Keratinocyte (primary cell): Measurements from ENCODE around the gene CNNM2. TPM values are rescaled to one million over a fixed set of nuclear protein-coding genes. Genes with fewer than 3 reads are reported as not detected.
A peak's percentile ranks its signal among the peaks of the same experiment; 100 is the strongest.

Experiments used
- DNase-seq: peaks from one replicate; pipeline ENCODE4 v3.0.0-alpha.2; 2011; ENCODE audit warnings: low read depth, missing footprints, low spot score
- FAIRE-seq: peaks from 2 replicates; lab custom pipeline; 2011; peaks lifted over from hg19 to GRCh38; lab: Jason Lieb, UNC
- H2AFZ ChIP-seq: 2 replicates; pipeline ENCODE4 v1.6.0; 2012; ENCODE audit warnings: low read length, control low read depth, inconsistent platforms; ENCODE audit not compliant: control insufficient read depth
- H3K27ac ChIP-seq: 2 replicates; pipeline ENCODE4 v1.5.1; 2011; ENCODE audit warnings: low read length; ENCODE audit not compliant: control insufficient read depth, insufficient read depth
- H3K27me3 ChIP-seq: 3 replicates; pipeline ENCODE4 v1.6.0; 2011; ENCODE audit warnings: low read length; ENCODE audit not compliant: control insufficient read depth, insufficient read depth; ENCODE audit errors: extremely low read depth
- H3K36me3 ChIP-seq, 2 experiments: 2 replicates in 1 of 2; 3 replicates in 1 of 2; pipeline ENCODE4 v1.5.1; 2011; ENCODE audit warnings: low read length in 2 of 2, mild to moderate bottlenecking in 1 of 2; ENCODE audit not compliant: control insufficient read depth in 2 of 2, insufficient read depth in 2 of 2; ENCODE audit errors: extremely low read depth in 1 of 2
- H3K4me1 ChIP-seq: 3 replicates; pipeline ENCODE4 v1.5.1; 2011; ENCODE audit warnings: low read length; ENCODE audit not compliant: control insufficient read depth, insufficient read depth; ENCODE audit errors: extremely low read depth
- H3K4me2 ChIP-seq: 3 replicates; pipeline ENCODE4 v1.6.0; 2011; ENCODE audit warnings: low read depth, low read length; ENCODE audit not compliant: control insufficient read depth, insufficient read depth; ENCODE audit errors: extremely low read depth
- H3K4me3 ChIP-seq, 3 experiments: fragments of 200-600 bp in 1 of 3; sonication (generic) in 1 of 3; 2 replicates in 2 of 3; 3 replicates in 1 of 3; pipeline ENCODE4 v1.5.1; 2011 to 2016; ENCODE audit warnings: low read length in 3 of 3, mild to moderate bottlenecking in 3 of 3, control low read depth in 2 of 3, inconsistent platforms in 1 of 3, low read depth in 1 of 3, mixed read lengths in 1 of 3, mixed run types in 1 of 3, moderate library complexity in 1 of 3; ENCODE audit not compliant: control insufficient read depth in 2 of 3, insufficient read depth in 2 of 3; ENCODE audit errors: extremely low read depth in 1 of 3
- H3K79me2 ChIP-seq: 2 replicates; pipeline ENCODE4 v1.6.0; 2012; ENCODE audit warnings: low read length; ENCODE audit not compliant: control insufficient read depth, insufficient read depth
- H3K9ac ChIP-seq: 3 replicates; pipeline ENCODE4 v1.6.0; 2011; ENCODE audit warnings: low read length; ENCODE audit not compliant: control insufficient read depth, insufficient read depth; ENCODE audit errors: extremely low read depth
- H3K9me1 ChIP-seq: 3 replicates; pipeline ENCODE4 v1.6.0; 2011; ENCODE audit warnings: low read length; ENCODE audit not compliant: control insufficient read depth, insufficient read depth; ENCODE audit errors: extremely low read depth
- H3K9me3 ChIP-seq: 2 replicates; pipeline ENCODE4 v1.5.1; 2012; ENCODE audit warnings: low read depth, low read length; ENCODE audit not compliant: control insufficient read depth
- H4K20me1 ChIP-seq: 3 replicates; pipeline ENCODE4 v1.6.0; 2011; ENCODE audit warnings: low read length; ENCODE audit not compliant: control insufficient read depth, insufficient read depth; ENCODE audit errors: extremely low read depth
- CTCF ChIP-seq, 3 experiments: IDR thresholded peaks in 1 of 3; conservative IDR thresholded peaks in 1 of 3; optimal IDR thresholded peaks in 1 of 3; 2 replicates in 2 of 3; 3 replicates in 1 of 3; pipeline versions ENCODE3 to v1.5.1; 2011; ENCODE audit warnings: low read length in 3 of 3, mild to moderate bottlenecking in 3 of 3, moderate library complexity in 2 of 3, control low read depth in 1 of 3, inconsistent platforms in 1 of 3; ENCODE audit not compliant: insufficient read depth in 2 of 3; ENCODE audit errors: extremely low read depth in 1 of 3
- EZH2 ChIP-seq: IDR thresholded peaks from one replicate; pipeline ENCODE4 v1.6.1; 2012; ENCODE audit warnings: inconsistent platforms, mild to moderate bottlenecking, low read length, moderate library complexity
- dilution Hi-C: fragments of 300-500 bp; cut with MboI; formaldehyde crosslinking; loops from one replicate; pipeline ENCODE4 v1.7.0; 2020; ENCODE audit warnings: low sequenced_read_pairs; ENCODE audit not compliant: extremely low pct_ligation_motif_present
- polyA plus RNA-seq, 5 experiments: library from polyadenylated mRNA; depleted of rRNA in 3 of 5; stranded (reverse) in 3 of 5; stranded (forward) in 1 of 5; unstranded in 1 of 5; fragments of >200 nt; gene quantifications; 1 replicate in 1 of 5; 2 replicates in 3 of 5; 3 replicates in 1 of 5; pipeline versions ENCODE4 v1.2.1 to v1.2.3, GENCODE V29; 2011 to 2012; ENCODE audit warnings: missing spikeins in 2 of 5, low read depth in 1 of 5, low replicate concordance in 1 of 5

Gene CNNM2
- polyA plus RNA-seq, 1 donor (not counting 4 experiments of a cell fraction or from before 2014, with no cell fraction given) = 1.5 TPM

GRCh38 chr10:103038570-103038969 lies 120.5 kb downstream of the CNNM2 start:
- no peak overlapping the region for H3K9ac ChIP-seq
- no peak overlapping the region for H2AFZ ChIP-seq
- H4K20me1 ChIP-seq = no peaks in the 10 kb centered on the region
- no peaks in the 10 kb centered on the region for H3K36me3 ChIP-seq
- H3K4me3 ChIP-seq = no peak overlapping the region
- H3K9me3 ChIP-seq = no peaks in the 10 kb centered on the region
- DNase-seq (no peak), FAIRE-seq (no peak)
- peaks cover 15% of the 10 kb centered on the region for H3K4me1 ChIP-seq
- TF ChIP-seq CTCF (optimal IDR thresholded peaks at IDR 0.05 in 1 of 3, IDR thresholded peaks at IDR 0.05 in 1 of 3, conservative IDR thresholded peaks at IDR 0.05 in 1 of 3; ENCODE audit: extremely low read depth in 1 of 3, insufficient read depth in 2 of 3, low read length in 3 of 3) (no peak), EZH2 (no peak)
- no peak overlapping the region for H3K27ac ChIP-seq
- no peaks in the 10 kb centered on the region for H3K79me2 ChIP-seq
- H3K4me2 ChIP-seq = no peak overlapping the region
- H3K9me1 ChIP-seq = no peaks in the 10 kb centered on the region
- H3K27me3 ChIP-seq = no peaks in the 10 kb centered on the region
- dilution Hi-C loops = no loop called here

DNA sequence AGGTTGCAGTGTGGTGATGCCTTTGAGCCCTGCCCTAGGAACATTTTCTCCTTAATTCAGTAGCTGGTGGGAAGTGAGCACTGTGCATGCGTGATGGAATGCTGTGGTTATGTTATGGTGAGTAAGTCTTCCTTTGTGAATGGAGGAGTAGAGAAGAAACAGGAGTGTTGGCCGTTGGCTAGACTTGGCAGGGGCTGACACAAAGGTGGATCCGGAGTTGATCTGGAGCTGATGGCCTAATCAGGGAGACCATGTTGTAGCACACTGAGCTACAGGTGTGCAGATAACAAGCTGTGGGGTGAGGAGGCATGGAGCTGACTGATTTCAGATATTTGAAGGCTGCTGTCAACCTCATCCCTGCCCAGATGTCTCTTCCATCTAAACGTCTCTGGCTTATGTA lies 122.3 kb downstream of the CNNM2 start:
- TF ChIP-seq EZH2 (no peak), CTCF (optimal IDR thresholded peaks at IDR 0.05 in 1 of 3, IDR thresholded peaks at IDR 0.05 in 1 of 3, conservative IDR thresholded peaks at IDR 0.05 in 1 of 3; ENCODE audit: extremely low read depth in 1 of 3, insufficient read depth in 2 of 3, low read length in 3 of 3) (no peak)
- Histone ChIP-seq H3K4me2 (no peak overlapping the region), H3K27ac (no peak overlapping the region)

More for the DNA sequence above, 122.3 kb downstream of the CNNM2 start:
- Histone ChIP-seq H4K20me1 (no peaks in the 10 kb centered on the region), H3K9me3 (no peaks in the 10 kb centered on the region), H3K9me1 (no peaks in the 10 kb centered on the region), H3K9ac (no peak overlapping the region), H3K4me3 (no peak overlapping the region), H3K36me3 (no peaks in the 10 kb centered on the region), H2AFZ (peak overlapping the region; percentile 0), H3K4me1 (peaks cover 15% of the 10 kb centered on the region), H3K79me2 (no peaks in the 10 kb centered on the region), H3K27me3 (no peaks in the 10 kb centered on the region)
- FAIRE-seq (peak; percentile 52), DNase-seq (peak; percentile 7)
- dilution Hi-C loops = no loop called here
